ENCODE results near the gene TEAD4.

TEAD4 gene

GRCh38 chr12:3002646-3003045 is 43.4 kb downstream of the TEAD4 start:
- DNase-seq (ENCODE audit: low spot score) = no peak

- no peak for DNase-seq (ENCODE audit: low spot score)
Observed at GRCh38 chr12:3003357-3003992, 44.3 kb downstream of the TEAD4 start.

- DNase-seq (ENCODE audit: low spot score) = no peak
Observed at GRCh38 chr12:3004655-3005565, 45.7 kb downstream of the TEAD4 start.

- no peak for DNase-seq (ENCODE audit: low spot score)
Observed at GRCh38 chr12:3005736-3006135, 46.5 kb downstream of the TEAD4 start.

GRCh38 chr12:3009780-3010179 is 50.6 kb downstream of the TEAD4 start:
- no peak for DNase-seq (ENCODE audit: low spot score)

- no peak for DNase-seq (ENCODE audit: low spot score)
Observed at GRCh38 chr12:3010214-3010930, 51.2 kb downstream of the TEAD4 start.

GRCh38 chr12:3012786-3013185 is 53.6 kb downstream of the TEAD4 start:
- DNase-seq (ENCODE audit: low spot score) = no peak

- no peak for DNase-seq (ENCODE audit: low spot score)
Observed at GRCh38 chr12:3014641-3015040, 55.4 kb downstream of the TEAD4 start.

GRCh38 chr12:3015356-3015755 is 56.2 kb downstream of the TEAD4 start:
- no peak for DNase-seq (ENCODE audit: low spot score)

- no peak for DNase-seq (ENCODE audit: low spot score)
Observed at GRCh38 chr12:3016191-3016590, 57.0 kb downstream of the TEAD4 start.

GRCh38 chr12:3017281-3017680 is 58.1 kb downstream of the TEAD4 start:
- DNase-seq (ENCODE audit: low spot score) = no peak

- no peak for DNase-seq (ENCODE audit: low spot score)
Observed at GRCh38 chr12:3018284-3019004, 59.2 kb downstream of the TEAD4 start.

GRCh38 chr12:3019005-3019680 is 59.9 kb downstream of the TEAD4 start:
- DNase-seq (ENCODE audit: low spot score) = no peak

- DNase-seq (ENCODE audit: low spot score) = no peak
Observed at GRCh38 chr12:3020399-3020798, 61.2 kb downstream of the TEAD4 start.

GRCh38 chr12:3020850-3021435 is 61.7 kb downstream of the TEAD4 start:
- no peak for DNase-seq (ENCODE audit: low spot score)

GRCh38 chr12:3022411-3022810 is 63.2 kb downstream of the TEAD4 start:
- no peak for DNase-seq (ENCODE audit: low spot score)

- DNase-seq (ENCODE audit: low spot score) = no peak
Observed at GRCh38 chr12:3022961-3023360, 63.8 kb downstream of the TEAD4 start.

- no peak for DNase-seq (ENCODE audit: low spot score)
Observed at GRCh38 chr12:3028108-3028507, 68.9 kb downstream of the TEAD4 start.

GRCh38 chr12:3030821-3031429 is 71.7 kb downstream of the TEAD4 start:
- no peak for DNase-seq (ENCODE audit: low spot score)

GRCh38 chr12:3032161-3032560 is 73.0 kb downstream of the TEAD4 start:
- no peak for DNase-seq (ENCODE audit: low spot score)

All from left forelimb (tissue), 1 donor.